NCI-H226 (cell line): ENCODE data around the gene KIF6.

Experiments
- DNase-seq: peaks from one replicate; pipeline ENCODE4 v3.0.0-alpha.2; 2015

KIF6 gene

DNA sequence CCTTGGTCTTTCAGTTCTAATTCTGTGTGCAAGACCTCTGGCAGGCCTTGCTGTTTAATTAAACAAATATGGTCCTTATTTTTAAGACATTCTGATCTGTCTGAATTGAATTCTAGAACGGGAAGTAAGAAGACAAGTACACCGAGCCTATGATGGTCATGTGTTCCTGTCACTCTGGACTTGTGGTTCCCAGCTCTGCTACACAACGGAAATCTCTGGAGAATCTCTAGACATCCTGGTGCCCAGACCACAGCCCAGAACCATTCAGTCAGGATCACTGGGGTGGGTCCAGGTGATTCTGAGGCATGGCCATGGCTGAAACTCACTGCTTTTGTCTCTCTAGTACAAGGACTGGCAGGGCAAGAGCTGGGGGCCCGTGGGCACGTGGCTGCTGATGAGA is 386.8 kb downstream of the KIF6 start:
- no peak for DNase-seq

DNA sequence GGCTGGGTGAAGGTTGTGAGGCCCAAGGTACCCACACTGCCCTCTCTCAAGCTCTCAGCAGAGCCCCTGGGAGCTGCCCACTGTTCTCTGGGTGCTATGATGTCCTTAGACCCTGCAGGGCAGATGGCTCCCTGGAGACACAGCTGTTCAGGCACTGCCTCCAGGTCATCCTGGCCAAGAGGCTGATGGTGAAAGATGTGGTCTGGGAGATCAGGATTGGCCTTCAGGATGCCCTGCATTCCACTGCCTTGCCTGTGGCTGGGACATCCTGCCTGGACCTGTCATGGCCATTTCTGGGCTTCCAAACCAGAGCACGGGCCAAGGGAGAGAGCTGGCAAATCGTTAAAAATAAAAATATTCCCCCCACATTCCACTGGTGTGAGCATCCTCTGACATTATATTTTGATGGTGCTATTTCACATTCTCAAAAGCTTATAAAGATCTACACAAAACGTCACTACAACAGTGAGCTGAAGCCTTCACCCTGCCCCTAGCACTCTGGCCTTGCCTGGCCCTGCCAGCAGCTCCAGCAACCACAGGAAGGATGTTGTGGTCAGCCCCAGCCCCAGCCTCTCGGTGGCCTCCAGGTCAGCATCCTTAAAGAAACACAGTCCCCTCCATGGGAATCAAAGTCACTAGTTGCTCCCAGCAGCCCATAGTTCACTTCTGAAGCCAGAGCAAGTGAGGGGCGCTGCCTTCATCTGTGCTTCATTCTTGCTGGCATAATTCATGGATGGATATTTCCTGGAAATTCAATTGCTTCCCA is 389.2 kb downstream of the KIF6 start:
- DNase-seq = no peak

- DNase-seq = no peak
Measured at GRCh38 chr6:39333644-39334438, 391.4 kb downstream of the KIF6 start.

- no peak for DNase-seq
Measured at GRCh38 chr6:39330476-39330875, 394.7 kb downstream of the KIF6 start.

GRCh38 chr6:39330057-39330456 is 395.2 kb downstream of the KIF6 start:
- no peak for DNase-seq

DNA sequence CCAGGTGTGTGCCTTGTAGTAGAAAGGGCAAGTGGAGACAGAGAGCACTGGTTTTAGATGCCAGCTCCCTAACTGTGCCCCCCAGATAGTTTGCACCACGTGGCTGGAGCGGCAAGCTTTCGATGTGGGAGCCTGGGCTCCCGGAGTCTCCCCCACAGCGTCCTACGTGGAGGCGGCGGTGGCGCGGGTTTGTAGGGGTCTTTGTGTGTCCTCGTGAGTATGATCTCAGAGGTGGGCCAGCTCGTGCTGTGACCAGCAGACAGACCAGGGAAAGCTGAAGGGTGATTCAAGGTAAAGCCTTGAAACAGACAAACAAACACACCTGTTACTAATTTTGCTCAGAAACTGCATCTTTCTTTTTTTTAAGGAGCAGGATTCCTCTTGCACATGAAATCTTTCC is 397.1 kb downstream of the KIF6 start:
- DNase-seq = no peak

- DNase-seq = no peak
Measured at GRCh38 chr6:39327507-39327906, 397.7 kb downstream of the KIF6 start.

DNA sequence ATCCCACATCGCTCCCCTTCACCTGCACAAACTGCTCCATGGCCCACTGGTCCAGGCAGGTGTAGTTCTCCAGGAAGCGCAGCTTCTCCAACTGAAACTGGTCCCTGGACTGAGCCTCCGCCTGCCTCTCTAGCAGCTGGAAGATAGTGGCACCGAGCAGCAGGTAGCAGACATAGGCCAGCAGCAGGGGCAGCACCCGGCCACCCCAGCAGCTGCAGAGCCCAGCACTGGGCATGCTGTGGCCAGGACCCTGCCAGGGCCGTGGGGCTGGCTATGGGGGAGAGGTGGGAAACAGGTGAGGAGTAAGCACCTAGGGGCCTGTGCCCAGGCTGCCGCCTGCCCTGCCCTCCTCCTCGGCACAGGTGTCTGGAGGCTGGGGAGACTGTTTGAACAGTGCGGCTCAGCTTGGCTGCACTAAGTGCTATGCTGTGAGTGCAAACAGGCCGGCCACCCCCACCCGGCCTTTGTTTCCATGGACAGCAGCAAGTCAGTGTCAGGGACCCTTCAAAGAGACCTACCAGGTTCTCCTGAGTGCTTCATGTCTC is 402.8 kb downstream of the KIF6 start, which contains the start of gene KCNK16:
KCNK16 (minus strand) TSS at position 397 of the 545 bp plus-strand sequence; CDS start at position 235, 162 bp downstream.
- DNase-seq = no peak

DNA sequence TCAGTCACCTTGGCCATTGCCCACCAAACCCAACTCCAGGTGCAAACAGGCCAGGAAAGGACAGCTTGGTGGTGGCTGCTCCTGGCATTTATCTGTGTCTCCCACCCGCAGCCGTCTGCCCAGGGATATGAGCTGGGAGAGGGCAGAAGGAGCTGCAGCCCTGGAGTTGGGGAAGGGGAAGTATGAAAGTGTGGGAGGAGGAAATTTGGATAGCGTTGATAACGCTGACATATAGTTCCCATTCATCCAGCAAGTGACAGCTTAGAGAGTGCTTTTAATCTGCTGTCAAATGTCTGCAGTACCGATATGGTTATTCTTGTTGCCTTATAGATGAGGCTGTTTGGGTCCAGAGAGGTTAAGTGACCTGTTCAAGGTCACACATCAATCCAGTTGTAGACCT is 403.4 kb downstream of the KIF6 start:
- no peak for DNase-seq

DNA sequence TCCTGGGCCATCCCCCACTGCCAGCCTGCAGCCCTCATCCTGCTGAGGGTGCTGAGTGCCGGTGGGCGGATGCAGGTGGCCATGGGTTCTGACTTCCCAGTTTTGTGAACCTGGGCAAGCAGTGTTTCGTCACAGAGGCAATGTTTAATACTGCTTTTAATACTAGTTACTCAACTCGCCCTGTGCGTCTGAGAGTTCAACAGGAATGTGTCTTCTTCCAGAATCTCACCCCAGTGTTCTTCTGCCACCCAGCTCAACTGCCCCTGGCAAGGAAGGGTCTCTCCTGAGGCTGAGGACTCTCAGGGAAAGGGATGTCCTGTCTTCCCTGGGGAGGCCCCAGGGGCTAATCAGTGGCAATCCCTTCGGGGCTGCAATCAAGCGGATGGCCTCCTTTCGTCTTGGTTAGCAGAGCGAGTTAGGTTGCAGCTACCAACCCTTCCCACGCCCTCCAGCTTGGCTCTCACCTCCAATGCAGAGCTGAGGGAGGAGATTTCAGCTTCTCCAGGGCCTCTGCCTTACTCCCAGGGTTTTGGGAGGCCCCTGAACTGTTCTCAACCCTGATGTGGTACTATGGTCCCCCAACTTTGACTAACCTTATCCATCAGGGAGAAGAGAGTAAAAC is 404.7 kb downstream of the KIF6 start:
- DNase-seq = no peak

- DNase-seq = no peak
Measured at GRCh38 chr6:39319621-39320362, 405.4 kb downstream of the KIF6 start.

DNA sequence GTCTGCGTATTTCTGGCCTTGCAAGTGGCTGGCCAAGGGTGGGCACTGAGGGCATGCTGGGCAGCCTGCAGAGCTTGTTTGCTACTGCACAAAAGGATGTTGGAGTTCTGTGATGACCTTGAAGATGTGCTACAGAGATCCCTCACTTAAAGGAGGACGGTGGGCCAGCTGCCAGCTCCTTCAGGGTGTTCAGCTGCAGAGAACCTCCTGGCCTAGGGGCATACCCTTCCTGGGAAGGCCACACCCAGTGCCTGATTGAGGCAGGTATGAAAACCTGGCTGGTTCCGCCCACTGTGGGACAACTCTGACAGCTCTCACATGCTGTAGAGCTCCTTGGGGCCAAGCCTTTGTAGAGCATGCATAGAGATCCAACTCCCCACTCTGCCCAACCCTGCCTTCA is 408.0 kb downstream of the KIF6 start:
- DNase-seq = no peak

GRCh38 chr6:39314273-39314795 is 410.9 kb downstream of the KIF6 start, which contains the start of gene KCNK17:
Gene KCNK17 (minus strand): TSS chr6:39314419. CDS start chr6:39314320, 99 bp downstream.
- DNase-seq = no peak

DNA sequence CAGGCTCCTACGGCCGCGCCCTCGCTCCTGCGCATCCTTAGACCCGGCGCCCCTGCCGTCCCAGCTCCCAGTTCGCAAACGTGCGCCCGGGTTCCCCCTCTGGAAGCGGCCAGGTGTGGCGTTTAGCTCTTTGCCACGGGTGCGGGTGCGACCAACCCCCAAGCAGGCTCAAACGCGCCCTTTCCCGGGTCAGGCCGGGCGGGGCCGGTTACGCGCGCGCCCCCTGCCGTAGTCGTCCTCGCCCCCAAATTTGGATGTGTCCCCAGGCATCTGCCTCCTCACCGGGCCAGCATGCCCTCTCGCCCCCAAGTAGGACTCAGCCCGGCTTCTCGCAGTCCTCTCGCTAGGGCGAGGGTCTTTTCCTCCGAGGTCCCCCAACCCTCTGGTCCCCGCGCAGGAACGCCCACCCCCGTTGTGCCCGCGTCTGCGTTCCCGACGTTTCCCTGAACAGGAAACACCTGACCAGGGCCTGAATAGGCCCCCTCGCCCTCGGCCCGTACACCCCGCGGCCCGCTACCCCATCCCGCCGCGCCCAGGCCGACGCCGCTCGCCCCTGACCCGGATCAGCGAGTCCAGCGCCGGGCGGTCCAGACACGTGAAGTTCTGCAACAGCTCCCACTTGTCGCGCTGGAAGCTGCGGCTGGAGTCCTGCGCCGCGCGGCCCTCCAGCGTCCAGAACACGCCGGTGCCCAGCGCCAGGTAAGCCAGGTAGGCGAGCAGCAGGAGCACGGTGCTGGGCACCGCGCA is 411.5 kb downstream of the KIF6 start:
- DNase-seq = no peak

DNA sequence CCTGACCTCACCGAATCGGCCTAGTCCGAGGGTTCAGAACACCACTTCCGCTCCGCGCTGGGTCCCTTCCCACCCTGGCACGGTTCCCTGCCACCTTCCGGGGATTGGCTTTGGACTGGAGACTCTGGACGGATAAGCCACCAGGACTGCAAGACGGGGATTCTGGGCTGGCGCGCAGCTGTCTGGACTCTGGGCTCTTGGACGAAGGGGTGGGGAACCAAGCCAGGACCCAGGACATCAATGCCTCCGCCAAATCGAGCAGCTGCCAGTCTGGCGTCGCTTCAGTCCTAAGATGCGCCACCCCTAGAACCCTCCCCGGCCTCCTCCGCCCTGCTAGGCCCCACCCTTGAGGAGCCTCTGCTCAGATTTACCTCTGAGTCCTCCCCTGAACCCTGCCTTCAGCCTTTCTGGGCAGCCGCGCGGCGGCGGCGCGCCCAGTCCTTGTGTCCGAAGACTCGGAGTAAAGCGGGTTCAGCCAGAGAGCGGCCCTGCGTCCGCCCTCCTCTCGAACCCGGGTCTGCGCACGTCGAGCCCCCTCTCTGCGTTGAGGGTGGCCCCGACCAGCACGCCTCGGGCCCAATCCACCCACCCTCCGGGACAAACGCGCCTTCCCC is 412.2 kb downstream of the KIF6 start:
- no peak for DNase-seq

- DNase-seq = no peak
Measured at GRCh38 chr6:39310542-39310941, 414.7 kb downstream of the KIF6 start.

GRCh38 chr6:39309942-39310531 is 415.2 kb downstream of the KIF6 start:
- DNase-seq = peak; percentile 54

DNA sequence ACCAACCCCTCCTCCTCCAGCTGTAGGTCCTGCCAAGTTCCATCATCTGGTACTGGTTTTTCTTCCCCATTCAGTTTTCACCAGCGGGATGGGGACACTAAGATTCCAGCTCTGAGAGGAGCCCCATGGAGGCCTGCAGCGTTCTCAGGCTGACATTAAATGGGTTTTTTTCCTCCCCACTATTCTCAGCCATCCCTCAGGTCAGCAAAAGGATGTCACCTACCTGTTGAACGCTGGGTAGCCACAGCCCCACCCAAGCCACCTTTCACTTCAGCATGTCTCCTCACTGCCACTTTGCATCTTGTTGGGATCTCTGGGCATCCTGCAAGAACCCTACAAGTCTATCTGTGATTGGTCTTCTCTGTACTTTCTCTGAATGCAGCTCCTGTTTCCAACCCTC is 417.7 kb downstream of the KIF6 start:
- DNase-seq = no peak

DNA sequence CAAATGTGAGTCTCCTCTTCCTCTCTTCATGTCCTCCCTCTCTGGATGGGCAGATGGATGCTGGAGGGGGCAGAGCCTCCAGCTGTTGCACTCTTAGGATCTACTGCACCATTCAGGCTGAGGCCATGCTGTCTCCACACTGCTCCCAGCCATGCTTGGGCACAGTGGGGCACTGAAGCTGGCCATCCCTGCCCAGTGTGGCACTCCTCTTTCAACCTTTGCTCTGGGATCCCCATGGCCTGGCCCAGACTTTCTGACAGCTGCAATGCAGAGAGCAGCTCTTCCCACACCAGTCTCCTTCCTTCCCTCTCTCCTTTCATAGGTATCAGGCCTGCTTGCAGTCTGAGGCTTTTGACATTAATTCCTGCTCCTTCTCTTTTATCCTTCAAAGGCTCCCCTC is 420.3 kb downstream of the KIF6 start:
- DNase-seq = no peak

DNA sequence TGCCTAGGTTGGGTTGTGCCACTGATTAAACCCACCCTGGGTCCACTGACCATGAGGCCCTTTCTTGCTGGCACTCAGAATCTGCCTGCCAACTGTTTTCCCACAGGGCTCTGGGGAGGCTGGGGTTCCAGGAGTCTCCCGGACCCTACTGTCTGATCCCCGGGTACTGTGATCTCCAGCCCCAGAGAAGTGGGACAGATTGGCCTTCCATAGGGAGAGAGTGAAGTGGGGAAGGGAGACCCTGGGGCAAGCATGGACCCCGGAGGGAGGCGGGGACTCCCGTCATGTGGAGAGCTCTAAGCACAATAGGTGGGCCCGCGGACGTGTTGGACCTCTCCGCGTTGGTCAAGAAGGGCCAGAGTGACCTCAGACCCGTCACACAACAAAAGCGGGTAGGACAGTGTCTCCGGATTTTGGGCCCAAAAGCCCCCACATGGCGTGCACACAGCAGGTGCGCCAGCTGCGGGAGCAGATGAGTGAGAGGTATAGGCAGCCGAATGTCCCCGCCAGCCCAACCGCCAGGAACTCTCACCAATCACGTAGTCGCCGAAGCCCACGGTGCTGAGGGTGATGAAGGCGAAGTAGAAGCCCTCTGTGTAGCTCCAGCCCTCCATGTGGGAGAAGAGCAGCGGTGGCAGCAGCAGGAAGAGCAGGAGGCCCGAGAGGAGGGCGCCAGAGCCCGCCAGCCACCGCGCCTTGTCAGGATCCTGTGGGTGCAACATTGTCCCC is 421.6 kb downstream of the KIF6 start:
- no peak for DNase-seq
